NCI-H2227 treated with DMSO at 0.1 percent for 48 hours (cell line): Measurements from ENCODE around the gene HNRNPU.
"Not testable (repeated sequence)": the region's sequence is repeated elsewhere in the genome, so short reads cannot be mapped to it uniquely, and the experiment has no call there.

ENCODE experiments used
- DNase-seq: peaks from one replicate; lab custom pipeline; 2025; lab: John Stamatoyannopoulos, UW

Gene HNRNPU

GRCh38 chr1:244840219-244840794 is 24.0 kb downstream of the HNRNPU start:
- no peak for DNase-seq

- no peak for DNase-seq
These were observed 24.7 kb downstream of the HNRNPU start for GRCh38 chr1:244839656-244840055.

GRCh38 chr1:244837597-244838258 is 26.6 kb downstream of the HNRNPU start:
- DNase-seq = peak; percentile 26

GRCh38 chr1:244836584-244836983 is 27.8 kb downstream of the HNRNPU start:
- no peak for DNase-seq

- DNase-seq = peak; percentile 59
These were observed 28.2 kb downstream of the HNRNPU start for GRCh38 chr1:244836135-244836521.

- DNase-seq = peak; percentile 96
These were observed 28.8 kb downstream of the HNRNPU start, which contains the start of gene COX20 for GRCh38 chr1:244835276-244836134. Gene COX20, plus strand, starts transcription at chr1:244835658. Its CDS starts 57 bp downstream, at chr1:244835715.

GRCh38 chr1:244834543-244835275 is 29.6 kb downstream of the HNRNPU start:
- peak; percentile 96 for DNase-seq

GRCh38 chr1:244833734-244834542 is 30.4 kb downstream of the HNRNPU start:
- peak; percentile 76 for DNase-seq

- not testable (repeated sequence) for DNase-seq
These were observed 31.1 kb downstream of the HNRNPU start for GRCh38 chr1:244833260-244833659.

- DNase-seq = no peak
These were observed 33.7 kb downstream of the HNRNPU start for GRCh38 chr1:244830639-244831038.

GRCh38 chr1:244826712-244827111 is 37.6 kb downstream of the HNRNPU start:
- no peak for DNase-seq

GRCh38 chr1:244822878-244823277 is 41.5 kb downstream of the HNRNPU start:
- DNase-seq = no peak

GRCh38 chr1:244821134-244821533 is 43.2 kb downstream of the HNRNPU start:
- no peak for DNase-seq

GRCh38 chr1:244820131-244820530 is 44.2 kb downstream of the HNRNPU start:
- DNase-seq = no peak

GRCh38 chr1:244817415-244817894 is 46.9 kb downstream of the HNRNPU start:
- no peak for DNase-seq

GRCh38 chr1:244815600-244816099 is 48.7 kb downstream of the HNRNPU start:
- no peak for DNase-seq

- no peak for DNase-seq
These were observed 51.0 kb downstream of the HNRNPU start for GRCh38 chr1:244813327-244813726.

- no peak for DNase-seq
These were observed 54.1 kb downstream of the HNRNPU start for GRCh38 chr1:244810221-244810620.

GRCh38 chr1:244807138-244807537 is 57.2 kb downstream of the HNRNPU start:
- no peak for DNase-seq

GRCh38 chr1:244804841-244805240 is 59.5 kb downstream of the HNRNPU start:
- no peak for DNase-seq
